H1 (cell line): ENCODE measurements around the gene RAP1GAP. TPM values are rescaled to one million over a fixed set of nuclear protein-coding genes. Genes with fewer than 3 reads are reported as not detected.

Experiments used
- CTCF ChIA-PET: fragments of 300-600 bp; sonication (Branson Sonifier 250); formaldehyde crosslinking; loops from one replicate; lab custom pipeline; 2021; ENCODE audit not compliant: partially characterized antibody; lab: Charles Lee
- POLR2A ChIA-PET: fragments of 300-600 bp; sonication (Branson Sonifier 250); formaldehyde crosslinking; loops from one replicate; lab custom pipeline; 2021; ENCODE audit warnings: inconsistent platforms; ENCODE audit not compliant: partially characterized antibody; lab: Charles Lee
- DNase-seq, 2 experiments: peaks; one replicate each; pipeline versions ENCODE4 v3.0.0 to v3.0.0-alpha.2; 2010 to 2022; ENCODE audit warnings: low spot score in 2 of 2, low read depth in 1 of 2, mixed read lengths in 1 of 2
- FAIRE-seq: peaks from 2 replicates; lab custom pipeline; 2011; peaks lifted over from hg19 to GRCh38; lab: Jason Lieb, UNC
- H2AFZ ChIP-seq: 2 replicates; pipeline ENCODE4 v1.8.1; 2012; ENCODE audit warnings: low read length, inconsistent platforms
- H2AK5ac ChIP-seq: 2 replicates; pipeline ENCODE4 v1.6.1; 2013; ENCODE audit warnings: low read depth, low read length
- H2BK120ac ChIP-seq: replicated peaks from 2 replicates; pipeline ENCODE3; 2013; ENCODE audit warnings: low read depth, low read length, inconsistent platforms
- H2BK12ac ChIP-seq: 2 replicates; pipeline ENCODE4 v1.6.1; 2013; ENCODE audit warnings: low read depth, low read length
- H2BK15ac ChIP-seq: 2 replicates; pipeline ENCODE4 v1.6.1; 2013; ENCODE audit warnings: low read length
- H2BK20ac ChIP-seq: 2 replicates; pipeline ENCODE4 v1.6.1; 2013; ENCODE audit warnings: low read length
- H2BK5ac ChIP-seq: 2 replicates; pipeline ENCODE4 v1.6.1; 2013; ENCODE audit warnings: low read depth, low read length
- H3K14ac ChIP-seq: 2 replicates; pipeline ENCODE4 v1.6.1; 2013; ENCODE audit warnings: inconsistent platforms; ENCODE audit not compliant: insufficient read length
- H3K18ac ChIP-seq: 2 replicates; pipeline ENCODE4 v1.6.1; 2013; ENCODE audit warnings: low read length; ENCODE audit errors: extremely low read depth
- H3K23ac ChIP-seq: 2 replicates; pipeline ENCODE4 v1.6.1; 2013; ENCODE audit warnings: inconsistent platforms; ENCODE audit not compliant: insufficient read length
- H3K23me2 ChIP-seq: 2 replicates; pipeline ENCODE4 v1.6.1; 2013; ENCODE audit warnings: low read depth, low read length
- H3K27ac ChIP-seq: 2 replicates; pipeline ENCODE4 v1.6.1; 2011; ENCODE audit warnings: low read depth, low read length, inconsistent platforms
- H3K27me3 ChIP-seq, 4 experiments: replicated peaks in 1 of 4; 1 replicate in 1 of 4; 2 replicates in 3 of 4; pipeline versions ENCODE4 v1.6.1 to v1.8.1; 2011 to 2013; ENCODE audit warnings: low read length in 3 of 4, mild to moderate bottlenecking in 3 of 4, inconsistent platforms in 2 of 4, mixed read lengths in 2 of 4, moderate library complexity in 1 of 4; ENCODE audit not compliant: control insufficient read depth in 3 of 4, insufficient read depth in 3 of 4; ENCODE audit errors: extremely low read depth in 1 of 4
- H3K36me3 ChIP-seq, 4 experiments: 2 replicates each; pipeline versions ENCODE4 v1.6.1 to v1.8.1; 2011 to 2013; ENCODE audit warnings: mild to moderate bottlenecking in 4 of 4, low read length in 3 of 4, moderate library complexity in 2 of 4, control low read depth in 1 of 4, inconsistent platforms in 1 of 4; ENCODE audit not compliant: insufficient read depth in 4 of 4, control insufficient read depth in 2 of 4
- H3K4ac ChIP-seq: replicated peaks from 2 replicates; pipeline ENCODE3; 2013; ENCODE audit warnings: low read length, low read depth, mixed read lengths, inconsistent platforms; ENCODE audit not compliant: insufficient read length
- H3K4me1 ChIP-seq, 4 experiments: replicated peaks in 1 of 4; 1 replicate in 1 of 4; 2 replicates in 3 of 4; pipeline versions ENCODE4 v1.6.1 to v1.8.1; 2011 to 2013; ENCODE audit warnings: low read length in 3 of 4, inconsistent platforms in 2 of 4, mixed read lengths in 1 of 4; ENCODE audit not compliant: insufficient read depth in 4 of 4, control insufficient read depth in 3 of 4
- H3K4me2 ChIP-seq, 2 experiments: 2 replicates each; pipeline versions ENCODE4 v1.6.1 to v1.8.1; 2011 to 2013; ENCODE audit warnings: low read depth in 2 of 2, low read length in 2 of 2, control low read depth in 1 of 2, inconsistent platforms in 1 of 2, mild to moderate bottlenecking in 1 of 2; ENCODE audit not compliant: insufficient read depth in 1 of 2
- H3K4me3 ChIP-seq, 4 experiments: fragments of 200-600, 300-600 bp in 1 of 4; sonication (generic), shearing (Covaris generic), sonication (Bioruptor Twin) in 1 of 4; 2 replicates each; pipeline versions ENCODE4 v1.5.1 to v1.8.1; 2011 to 2016; ENCODE audit warnings: low read length in 4 of 4, low read depth in 3 of 4, control low read depth in 2 of 4, inconsistent platforms in 2 of 4, mild to moderate bottlenecking in 2 of 4, mixed read lengths in 1 of 4, moderate library complexity in 1 of 4; ENCODE audit not compliant: insufficient read depth in 2 of 4; ENCODE audit errors: extremely low read depth in 1 of 4
- H3K56ac ChIP-seq: replicated peaks from 2 replicates; pipeline ENCODE3; 2013; ENCODE audit warnings: low read depth, mild to moderate bottlenecking, mixed read lengths, low read length, inconsistent platforms; ENCODE audit not compliant: insufficient read length
- H3K79me1 ChIP-seq: 2 replicates; pipeline ENCODE4 v1.6.1; 2013; ENCODE audit warnings: low read depth, low read length, control low read depth
- H3K79me2 ChIP-seq, 2 experiments: 2 replicates each; pipeline versions ENCODE4 v1.6.1 to v1.8.1; 2012 to 2013; ENCODE audit warnings: low read length in 2 of 2, mild to moderate bottlenecking in 2 of 2, inconsistent platforms in 1 of 2; ENCODE audit not compliant: insufficient read depth in 2 of 2, control insufficient read depth in 1 of 2
- H3K9ac ChIP-seq, 4 experiments: replicated peaks in 1 of 4; 1 replicate in 1 of 4; 2 replicates in 3 of 4; pipeline versions ENCODE4 v1.6.1 to v1.8.1; 2011 to 2013; ENCODE audit warnings: low read depth in 3 of 4, low read length in 3 of 4, control low read depth in 2 of 4, mild to moderate bottlenecking in 2 of 4, moderate library complexity in 2 of 4, inconsistent platforms in 1 of 4; ENCODE audit errors: extremely low read depth in 1 of 4
- H3K9me3 ChIP-seq, 2 experiments: 2 replicates each; pipeline versions ENCODE4 v1.6.1 to v1.8.1; 2012 to 2013; ENCODE audit warnings: mild to moderate bottlenecking in 2 of 2, moderate library complexity in 2 of 2, control low read depth in 1 of 2, inconsistent platforms in 1 of 2, low read depth in 1 of 2, low read length in 1 of 2, mixed read lengths in 1 of 2; ENCODE audit not compliant: insufficient read depth in 2 of 2
- H4K20me1 ChIP-seq, 2 experiments: replicated peaks in 1 of 2; 2 replicates each; pipeline versions ENCODE3 to v1.8.1; 2011 to 2013; ENCODE audit warnings: inconsistent platforms in 2 of 2, low read length in 2 of 2, mild to moderate bottlenecking in 1 of 2; ENCODE audit not compliant: insufficient read depth in 2 of 2, control insufficient read depth in 1 of 2
- H4K5ac ChIP-seq: 2 replicates; pipeline ENCODE4 v1.6.1; 2013; ENCODE audit warnings: low read length, low read depth, mixed read lengths, inconsistent platforms; ENCODE audit not compliant: insufficient read length
- H4K8ac ChIP-seq: 2 replicates; pipeline ENCODE4 v1.8.0; 2013; ENCODE audit warnings: mild to moderate bottlenecking, moderate library complexity, low read length, inconsistent platforms; ENCODE audit not compliant: insufficient read depth; ENCODE audit errors: extremely low read depth
- H4K91ac ChIP-seq: replicated peaks from 2 replicates; pipeline ENCODE3; 2013; ENCODE audit warnings: low read length, mixed read lengths, inconsistent platforms; ENCODE audit not compliant: insufficient read length
- GTF2F1 ChIP-seq: IDR thresholded peaks from 2 replicates; pipeline ENCODE4 v1.6.1; 2012; ENCODE audit warnings: low read depth, low read length, improper control_type of control experiment, borderline replicate concordance
- HDAC2 ChIP-seq, 2 experiments: fragments of 300-600 bp in 1 of 2; sonication (generic) in 1 of 2; IDR thresholded peaks; 2 replicates each; pipeline ENCODE4 v1.6.1; 2011 to 2012; ENCODE audit warnings: low read depth in 2 of 2, low read length in 2 of 2, mild to moderate bottlenecking in 2 of 2, moderate library complexity in 2 of 2, borderline replicate concordance in 1 of 2, inconsistent platforms in 1 of 2
- HDAC6 ChIP-seq: IDR thresholded peaks from one replicate; pipeline ENCODE4 v1.7.1; 2012; ENCODE audit warnings: low read depth, mild to moderate bottlenecking, inconsistent platforms, low read length, moderate library complexity
- KDM5A ChIP-seq: fragments of 200-600 bp; IDR thresholded peaks from 2 replicates; pipeline ENCODE4 v1.7.1; 2012; ENCODE audit warnings: mild to moderate bottlenecking, low read length, inconsistent platforms, mixed read lengths
- POU5F1 ChIP-seq: IDR thresholded peaks from 2 replicates; pipeline ENCODE4 v1.6.1; 2011; ENCODE audit warnings: low read depth, mild to moderate bottlenecking, low read length, moderate library complexity
- RNF2 ChIP-seq: fragments of 200-900, 300-1000 bp; sonication (generic); IDR thresholded peaks from 2 replicates; pipeline ENCODE4 v1.7.1; 2016; ENCODE audit warnings: borderline replicate concordance, low read depth, mild to moderate bottlenecking, antibody characterized with exemption, low read length; ENCODE audit not compliant: poor library complexity, severe bottlenecking; ENCODE audit errors: missing control alignments
- RXRA ChIP-seq: IDR thresholded peaks from 2 replicates; pipeline ENCODE4 v1.6.1; 2011; ENCODE audit warnings: low read depth, mild to moderate bottlenecking, low read length, moderate library complexity; ENCODE audit not compliant: insufficient read depth
- YY1 ChIP-seq: IDR thresholded peaks from 2 replicates; pipeline ENCODE4 v1.6.1; 2011; ENCODE audit warnings: low read depth, mild to moderate bottlenecking, low read length
- WGBS, 2 experiments: shearing (Covaris generic) in 1 of 2; methylation state at CpG; one replicate each; pipeline versions ENCODE4 v1.1.6 to v1.1.7; 2013 to 2015; ENCODE audit warnings: low lambda C conversion rate in 2 of 2, mixed read lengths in 2 of 2, inconsistent platforms in 1 of 2, low coverage in 1 of 2, missing lambda C conversion rate in 1 of 2; ENCODE audit not compliant: insufficient replicate concordance in 2 of 2, insufficient coverage in 1 of 2, insufficient read length in 1 of 2; ENCODE audit errors: extremely low coverage in 1 of 2, missing lambda C conversion rate in 1 of 2; 5-methylcytosine and 5-hydroxymethylcytosine counted together
- polyA plus RNA-seq, 7 experiments: library from polyadenylated mRNA; depleted of rRNA in 3 of 7; stranded (reverse) in 5 of 7; unstranded in 2 of 7; fragments of >200 nt in 5 of 7; fragments of 200-250 nt in 2 of 7; gene quantifications; 1 replicate in 5 of 7; 2 replicates in 1 of 7; 4 replicates in 1 of 7; pipeline versions ENCODE4 v1.2.1 to v1.2.3, GENCODE V29; 2011 to 2013; ENCODE audit warnings: missing spikeins in 2 of 7, mixed read lengths in 2 of 7
- total RNA-seq: library from RNA; stranded (reverse); fragmentation: NEBNext Ultra II Directional; extraction: Animal tissue kit (Norgen Biotek cat#: 25700); gene quantifications from 2 replicates; pipeline ENCODE4 v1.2.1, GENCODE V29; 2021

Gene RAP1GAP
- total and polyA plus RNA-seq, 2 of the 8 experiments (the other 6 are each of a cell fraction or from before 2014, with no cell fraction given), result 8.4 TPM

DNA sequence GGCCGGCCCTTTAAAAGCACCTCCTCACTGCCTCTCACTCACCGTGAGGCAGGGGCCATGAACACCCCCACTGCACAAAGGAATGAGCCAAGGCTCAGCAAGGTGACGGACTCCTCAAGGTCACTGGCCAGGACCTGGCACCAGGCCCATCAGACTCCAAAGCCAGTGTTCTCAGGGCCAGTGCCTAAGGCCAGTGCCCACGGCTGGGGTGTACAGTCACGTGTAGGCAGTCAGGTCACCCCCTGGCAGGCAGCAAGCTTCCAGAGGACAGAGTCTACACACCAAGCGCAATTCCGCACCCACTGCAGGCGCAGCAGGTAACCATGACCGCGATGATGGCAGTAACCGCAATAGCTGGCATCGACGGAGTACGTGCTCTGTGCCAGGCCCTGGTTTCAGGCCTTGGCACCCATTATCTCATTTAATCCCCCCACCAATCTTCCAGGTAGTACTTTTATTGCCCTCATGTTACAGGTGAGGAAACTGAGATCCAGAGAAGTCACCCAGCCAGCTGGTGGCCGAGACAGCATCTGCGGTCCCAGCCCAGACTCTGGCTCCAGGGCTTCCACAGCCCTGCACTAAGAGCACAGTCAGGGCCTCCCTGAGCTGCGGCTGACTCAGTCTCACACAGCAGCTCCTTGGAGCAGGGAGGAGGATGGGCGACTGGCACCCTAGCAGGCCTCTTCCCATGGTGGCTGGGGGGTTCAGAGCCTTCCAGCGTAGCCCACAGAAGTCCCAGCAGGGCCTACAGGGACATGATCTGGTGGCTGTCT, 27.0 kb downstream of the RAP1GAP start:
- Histone ChIP-seq H2BK5ac (peak overlapping the region; percentile 66; the same call in 1 of the 2 replicates), H3K4me2 (no peak overlapping the region), H2AK5ac (0 out of 2 replicates have a peak overlapping the region, but pooled peaks have one; percentile 20), H4K20me1 (no peaks in the 10 kb centered on the region), H2BK12ac (peak overlapping the region; percentile 60; the same call in 1 of the 2 replicates), H3K23me2 (no peaks in the 10 kb centered on the region; the same call in 1 of the 2 replicates), H3K27ac (no peak overlapping the region), H3K79me1 (no peaks in the 10 kb centered on the region), H3K4ac (no peak overlapping the region), H3K79me2 (no peaks in the 10 kb centered on the region), H3K4me3 (no peak overlapping the region), H3K9ac (no peak overlapping the region; a peak in 1 of 7 replicates), H2BK15ac (0 out of 2 replicates have a peak overlapping the region, but pooled peaks have one; percentile 54), H3K27me3 (no peaks in the 10 kb centered on the region), H2BK20ac (no peak overlapping the region), H4K91ac (no peak overlapping the region), H3K14ac (no peak overlapping the region), H3K18ac (0 out of 2 replicates have a peak overlapping the region, but pooled peaks have one; percentile 55), H2BK120ac (no peak overlapping the region), H3K23ac (no peak overlapping the region), H3K4me1 (peaks cover 0 to 5% (median 0%) of the 10 kb centered on the region in 4 experiments; a peak in 2 of 7 replicates), H3K36me3 (no peaks in the 10 kb centered on the region; a peak in 1 of 8 replicates), H3K9me3 (no peaks in the 10 kb centered on the region), H4K5ac (no peak overlapping the region), H3K56ac (no peak overlapping the region), H4K8ac (no peak overlapping the region), H2AFZ (no peak overlapping the region)
- POLR2A ChIA-PET, result no interaction called here
- 91% methylated on average over 18 of the region's 19 CpGs; no CpG with 5 or more reads in 1 of the 2 experiments for WGBS, 2 experiments
- DNase-seq (no peak), FAIRE-seq (no peak)
- CTCF ChIA-PET, result interaction anchor here (1.4 to 1.8 kb wide), 2 partner anchors 19 to 46 kb away, joined by 3 to 5 read pairs; no protein-coding TSS in a partner anchor
- TF ChIP-seq GTF2F1 (no peak), RXRA (no peak), HDAC6 (no peak), HDAC2 (IDR thresholded peaks at IDR 0.05; ENCODE audit: borderline replicate concordance in 1 of 2, low read depth in 2 of 2, low read length in 2 of 2) (no peak), RNF2 (no peak), YY1 (no peak), KDM5A (no peak), POU5F1 (no peak)
